ENCODE results near the gene CNTN4. TPM values are rescaled to one million over a fixed set of nuclear protein-coding genes. Genes with fewer than 3 reads are reported as not detected.

The CNTN4 gene
- total and polyA plus RNA-seq, 2 experiments from 2014 or later = 0.91 to 4.0 TPM

- Histone ChIP-seq H4K20me1 (replicated peaks; ENCODE audit: insufficient read depth) (no peaks in the 10 kb centered on the region), H3K79me2 (replicated peaks; ENCODE audit: insufficient read depth) (no peaks in the 10 kb centered on the region), H3F3A (replicated peaks; ENCODE audit: low read depth) (no peaks in the 10 kb centered on the region), H3K4me1 (ENCODE audit: insufficient read depth) (peaks cover 11% of the 10 kb centered on the region; the same call in 1 of the 2 replicates), H3K4me3 (no peak overlapping the region), H3K9me2 (ENCODE audit: insufficient read depth) (no peaks in the 10 kb centered on the region), H3K27ac (ENCODE audit: low read depth) (no peak overlapping the region), H3K36me3 (ENCODE audit: insufficient read depth) (no peaks in the 10 kb centered on the region), H2AFZ (no peak overlapping the region), H3K4me2 (no peak overlapping the region), H3K27me3 (ENCODE audit: insufficient read depth) (no peaks in the 10 kb centered on the region)
- no peak for ATAC-seq
- Mint-ChIP-seq H3K27me3 (ENCODE audit: insufficient read depth, low read depth, poor library complexity) (no peaks in the 10 kb centered on the region), H3K4me1 (no peaks in the 10 kb centered on the region), H3K9me3 (peaks cover 96% of the 10 kb centered on the region), H3K27ac (no peak overlapping the region), H3K36me3 (ENCODE audit: low read depth) (peaks cover 24% of the 10 kb centered on the region), H3K4me3 (no peak overlapping the region)
- TF ChIP-seq, protein P1, sequence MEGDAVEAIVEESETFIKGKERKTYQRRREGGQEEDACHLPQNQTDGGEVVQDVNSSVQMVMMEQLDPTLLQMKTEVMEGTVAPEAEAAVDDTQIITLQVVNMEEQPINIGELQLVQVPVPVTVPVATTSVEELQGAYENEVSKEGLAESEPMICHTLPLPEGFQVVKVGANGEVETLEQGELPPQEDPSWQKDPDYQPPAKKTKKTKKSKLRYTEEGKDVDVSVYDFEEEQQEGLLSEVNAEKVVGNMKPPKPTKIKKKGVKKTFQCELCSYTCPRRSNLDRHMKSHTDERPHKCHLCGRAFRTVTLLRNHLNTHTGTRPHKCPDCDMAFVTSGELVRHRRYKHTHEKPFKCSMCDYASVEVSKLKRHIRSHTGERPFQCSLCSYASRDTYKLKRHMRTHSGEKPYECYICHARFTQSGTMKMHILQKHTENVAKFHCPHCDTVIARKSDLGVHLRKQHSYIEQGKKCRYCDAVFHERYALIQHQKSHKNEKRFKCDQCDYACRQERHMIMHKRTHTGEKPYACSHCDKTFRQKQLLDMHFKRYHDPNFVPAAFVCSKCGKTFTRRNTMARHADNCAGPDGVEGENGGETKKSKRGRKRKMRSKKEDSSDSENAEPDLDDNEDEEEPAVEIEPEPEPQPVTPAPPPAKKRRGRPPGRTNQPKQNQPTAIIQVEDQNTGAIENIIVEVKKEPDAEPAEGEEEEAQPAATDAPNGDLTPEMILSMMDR (conservative IDR thresholded peaks at IDR 0.05; ENCODE audit: low read depth in 2 of 2) = no peak
- TF ChIP-seq EZH2 (IDR thresholded peaks at IDR 0.05; ENCODE audit: low read depth, unreplicated experiment) (no peak), EZH2phosphoT487 (IDR thresholded peaks at IDR 0.05; ENCODE audit: unreplicated experiment) (no peak), REST (IDR thresholded peaks at IDR 0.05; ENCODE audit: unreplicated experiment) (no peak), CREB1 (CRISPR knock-in tag; IDR thresholded peaks at IDR 0.05; ENCODE audit: low read depth) (no peak), ZNF114 (CRISPR knock-in tag; IDR thresholded peaks at IDR 0.05) (no peak)
- TF ChIP-seq, protein P2, sequence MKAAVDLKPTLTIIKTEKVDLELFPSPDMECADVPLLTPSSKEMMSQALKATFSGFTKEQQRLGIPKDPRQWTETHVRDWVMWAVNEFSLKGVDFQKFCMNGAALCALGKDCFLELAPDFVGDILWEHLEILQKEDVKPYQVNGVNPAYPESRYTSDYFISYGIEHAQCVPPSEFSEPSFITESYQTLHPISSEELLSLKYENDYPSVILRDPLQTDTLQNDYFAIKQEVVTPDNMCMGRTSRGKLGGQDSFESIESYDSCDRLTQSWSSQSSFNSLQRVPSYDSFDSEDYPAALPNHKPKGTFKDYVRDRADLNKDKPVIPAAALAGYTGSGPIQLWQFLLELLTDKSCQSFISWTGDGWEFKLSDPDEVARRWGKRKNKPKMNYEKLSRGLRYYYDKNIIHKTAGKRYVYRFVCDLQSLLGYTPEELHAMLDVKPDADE (IDR thresholded peaks at IDR 0.05) = no peak
- TF ChIP-seq, protein P3, sequence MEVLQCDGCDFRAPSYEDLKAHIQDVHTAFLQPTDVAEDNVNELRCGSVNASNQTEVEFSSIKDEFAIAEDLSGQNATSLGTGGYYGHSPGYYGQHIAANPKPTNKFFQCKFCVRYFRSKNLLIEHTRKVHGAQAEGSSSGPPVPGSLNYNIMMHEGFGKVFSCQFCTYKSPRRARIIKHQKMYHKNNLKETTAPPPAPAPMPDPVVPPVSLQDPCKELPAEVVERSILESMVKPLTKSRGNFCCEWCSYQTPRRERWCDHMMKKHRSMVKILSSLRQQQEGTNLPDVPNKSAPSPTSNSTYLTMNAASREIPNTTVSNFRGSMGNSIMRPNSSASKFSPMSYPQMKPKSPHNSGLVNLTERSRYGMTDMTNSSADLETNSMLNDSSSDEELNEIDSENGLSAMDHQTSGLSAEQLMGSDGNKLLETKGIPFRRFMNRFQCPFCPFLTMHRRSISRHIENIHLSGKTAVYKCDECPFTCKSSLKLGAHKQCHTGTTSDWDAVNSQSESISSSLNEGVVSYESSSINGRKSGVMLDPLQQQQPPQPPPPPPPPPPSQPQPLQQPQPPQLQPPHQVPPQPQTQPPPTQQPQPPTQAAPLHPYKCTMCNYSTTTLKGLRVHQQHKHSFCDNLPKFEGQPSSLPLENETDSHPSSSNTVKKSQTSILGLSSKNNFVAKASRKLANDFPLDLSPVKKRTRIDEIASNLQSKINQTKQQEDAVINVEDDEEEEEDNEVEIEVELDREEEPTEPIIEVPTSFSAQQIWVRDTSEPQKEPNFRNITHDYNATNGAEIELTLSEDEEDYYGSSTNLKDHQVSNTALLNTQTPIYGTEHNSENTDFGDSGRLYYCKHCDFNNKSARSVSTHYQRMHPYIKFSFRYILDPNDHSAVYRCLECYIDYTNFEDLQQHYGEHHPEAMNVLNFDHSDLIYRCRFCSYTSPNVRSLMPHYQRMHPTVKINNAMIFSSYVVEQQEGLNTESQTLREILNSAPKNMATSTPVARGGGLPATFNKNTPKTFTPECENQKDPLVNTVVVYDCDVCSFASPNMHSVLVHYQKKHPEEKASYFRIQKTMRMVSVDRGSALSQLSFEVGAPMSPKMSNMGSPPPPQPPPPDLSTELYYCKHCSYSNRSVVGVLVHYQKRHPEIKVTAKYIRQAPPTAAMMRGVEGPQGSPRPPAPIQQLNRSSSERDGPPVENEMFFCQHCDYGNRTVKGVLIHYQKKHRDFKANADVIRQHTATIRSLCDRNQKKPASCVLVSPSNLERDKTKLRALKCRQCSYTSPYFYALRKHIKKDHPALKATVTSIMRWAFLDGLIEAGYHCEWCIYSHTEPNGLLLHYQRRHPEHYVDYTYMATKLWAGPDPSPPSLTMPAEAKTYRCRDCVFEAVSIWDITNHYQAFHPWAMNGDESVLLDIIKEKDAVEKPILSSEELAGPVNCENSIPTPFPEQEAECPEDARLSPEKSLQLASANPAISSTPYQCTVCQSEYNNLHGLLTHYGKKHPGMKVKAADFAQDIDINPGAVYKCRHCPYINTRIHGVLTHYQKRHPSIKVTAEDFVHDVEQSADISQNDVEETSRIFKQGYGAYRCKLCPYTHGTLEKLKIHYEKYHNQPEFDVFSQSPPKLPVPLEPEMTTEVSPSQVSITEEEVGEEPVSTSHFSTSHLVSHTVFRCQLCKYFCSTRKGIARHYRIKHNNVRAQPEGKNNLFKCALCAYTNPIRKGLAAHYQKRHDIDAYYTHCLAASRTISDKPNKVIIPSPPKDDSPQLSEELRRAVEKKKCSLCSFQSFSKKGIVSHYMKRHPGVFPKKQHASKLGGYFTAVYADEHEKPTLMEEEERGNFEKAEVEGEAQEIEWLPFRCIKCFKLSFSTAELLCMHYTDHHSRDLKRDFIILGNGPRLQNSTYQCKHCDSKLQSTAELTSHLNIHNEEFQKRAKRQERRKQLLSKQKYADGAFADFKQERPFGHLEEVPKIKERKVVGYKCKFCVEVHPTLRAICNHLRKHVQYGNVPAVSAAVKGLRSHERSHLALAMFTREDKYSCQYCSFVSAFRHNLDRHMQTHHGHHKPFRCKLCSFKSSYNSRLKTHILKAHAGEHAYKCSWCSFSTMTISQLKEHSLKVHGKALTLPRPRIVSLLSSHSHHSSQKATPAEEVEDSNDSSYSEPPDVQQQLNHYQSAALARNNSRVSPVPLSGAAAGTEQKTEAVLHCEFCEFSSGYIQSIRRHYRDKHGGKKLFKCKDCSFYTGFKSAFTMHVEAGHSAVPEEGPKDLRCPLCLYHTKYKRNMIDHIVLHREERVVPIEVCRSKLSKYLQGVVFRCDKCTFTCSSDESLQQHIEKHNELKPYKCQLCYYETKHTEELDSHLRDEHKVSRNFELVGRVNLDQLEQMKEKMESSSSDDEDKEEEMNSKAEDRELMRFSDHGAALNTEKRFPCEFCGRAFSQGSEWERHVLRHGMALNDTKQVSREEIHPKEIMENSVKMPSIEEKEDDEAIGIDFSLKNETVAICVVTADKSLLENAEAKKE (CRISPR knock-in tag; IDR thresholded peaks at IDR 0.05) = no peak
- DNase-seq (ENCODE audit: low spot score) = no peak
Observed at GRCh38 chr3:2680236-2680635, 581.6 kb downstream of the CNTN4 start.

Data from GM23338 (cell line).